ENCODE data around the gene TMEM222. TPM values are rescaled to one million over a fixed set of nuclear protein-coding genes. Genes with fewer than 3 reads are reported as not detected.

The TMEM222 gene
- total RNA-seq, 1 experiment from 2014 or later: 34.8 TPM

DNA sequence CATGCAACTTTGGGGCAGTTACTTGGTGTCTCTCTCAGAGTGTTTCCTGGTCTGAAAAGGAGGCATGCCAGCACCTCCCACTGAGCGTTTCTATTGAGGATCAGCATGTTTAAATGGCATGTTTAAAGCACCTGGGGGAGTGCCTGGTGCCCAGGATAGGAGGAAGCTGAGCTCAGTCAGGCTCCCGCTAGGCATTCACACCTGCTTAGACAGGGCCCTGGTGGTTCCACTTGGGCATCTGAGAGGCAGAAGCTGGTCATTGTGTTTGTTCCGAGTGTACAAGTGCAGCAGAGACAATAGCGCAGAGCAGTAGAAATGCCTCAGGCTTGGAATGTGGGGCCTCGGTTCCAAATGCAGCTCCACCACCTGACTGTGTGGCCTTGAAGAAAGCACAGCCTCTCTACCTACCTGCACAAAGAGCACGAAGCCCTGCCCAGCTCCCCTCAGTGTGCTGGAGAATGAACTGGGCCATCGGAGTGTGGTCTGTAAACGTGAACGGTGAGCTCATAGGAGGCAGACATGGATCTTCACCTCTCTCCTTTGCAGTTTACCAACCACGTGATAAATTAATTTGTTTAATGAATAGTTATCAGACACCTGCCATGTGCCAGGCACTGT, 20.3 kb upstream of the TMEM222 start:
- in situ Hi-C loops (cut with HindIII; ENCODE audit: low pct_unique_long_range_greater_than_20kb, low sequenced_read_pairs): no loop called here
- no peak for DNase-seq (ENCODE audit: low read depth)

DNA sequence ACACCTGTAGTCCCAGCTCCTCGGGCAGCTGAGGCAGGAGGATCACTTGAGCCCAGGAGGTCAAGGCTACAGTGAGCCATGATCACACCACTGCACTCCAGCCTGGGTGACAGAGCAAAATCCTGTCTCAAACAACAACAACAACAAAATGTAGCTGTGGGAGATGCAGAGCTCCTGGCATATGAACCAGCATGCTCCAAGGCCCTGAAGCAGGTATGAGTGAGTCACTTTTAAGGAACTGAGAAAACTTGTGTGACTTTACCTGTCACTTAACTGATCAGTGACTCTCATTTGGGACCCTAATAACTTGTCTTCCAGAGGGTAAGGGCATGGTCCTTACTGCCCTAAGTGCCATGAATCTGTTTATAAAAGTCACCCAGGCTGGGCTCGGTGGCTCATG, 19.4 kb upstream of the TMEM222 start:
- no peak for DNase-seq (ENCODE audit: low read depth)
- in situ Hi-C loops (cut with HindIII; ENCODE audit: low pct_unique_long_range_greater_than_20kb, low sequenced_read_pairs): no loop called here

DNA sequence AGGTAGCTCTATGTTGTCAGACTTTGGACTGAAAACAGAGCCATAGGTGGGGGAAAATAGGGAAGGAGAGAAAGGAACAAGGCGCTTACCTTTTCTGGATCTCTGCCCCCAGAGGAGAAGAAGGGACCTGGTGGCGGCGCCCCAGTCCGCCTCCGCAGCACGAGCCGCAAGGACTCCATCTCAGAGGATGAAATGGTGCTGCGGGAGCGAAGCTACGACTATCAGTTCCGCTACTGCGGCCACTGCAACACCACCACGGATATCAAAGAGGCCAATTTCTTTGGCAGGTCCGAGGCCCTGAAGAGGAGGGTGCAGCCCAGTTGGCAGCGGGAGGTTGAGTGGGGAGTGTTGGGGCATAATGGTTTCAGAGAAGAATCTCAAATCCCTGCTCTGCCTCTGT, 18.5 kb upstream of the TMEM222 start:
- in situ Hi-C loops (cut with HindIII; ENCODE audit: low pct_unique_long_range_greater_than_20kb, low sequenced_read_pairs): no loop called here

DNA sequence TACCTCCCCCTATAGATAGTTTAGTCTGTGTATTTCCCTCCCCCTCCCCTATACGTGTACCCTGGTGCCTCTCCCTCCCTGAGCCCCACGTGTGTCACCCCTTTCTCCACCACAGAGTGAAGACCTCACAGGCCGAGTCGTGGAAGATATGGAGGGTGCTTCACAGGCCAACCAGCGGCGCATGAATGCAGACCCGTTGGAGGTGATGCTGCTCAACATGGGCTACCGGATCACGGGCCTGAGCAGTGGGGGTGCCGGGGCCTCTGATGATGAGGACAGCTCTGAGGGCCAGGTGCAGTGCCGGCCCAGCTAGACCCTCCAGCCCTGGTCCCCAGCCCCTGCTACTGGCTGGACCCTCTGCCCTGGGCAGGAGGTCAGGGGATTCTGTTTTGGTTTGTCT, 15.9 kb upstream of the TMEM222 start:
- in situ Hi-C loops (cut with HindIII; ENCODE audit: low pct_unique_long_range_greater_than_20kb, low sequenced_read_pairs): no loop called here
- DNase-seq (ENCODE audit: low read depth): no peak

More for the DNA sequence above, 18.5 kb upstream of the TMEM222 start:
- no peak for DNase-seq (ENCODE audit: low read depth)

DNA sequence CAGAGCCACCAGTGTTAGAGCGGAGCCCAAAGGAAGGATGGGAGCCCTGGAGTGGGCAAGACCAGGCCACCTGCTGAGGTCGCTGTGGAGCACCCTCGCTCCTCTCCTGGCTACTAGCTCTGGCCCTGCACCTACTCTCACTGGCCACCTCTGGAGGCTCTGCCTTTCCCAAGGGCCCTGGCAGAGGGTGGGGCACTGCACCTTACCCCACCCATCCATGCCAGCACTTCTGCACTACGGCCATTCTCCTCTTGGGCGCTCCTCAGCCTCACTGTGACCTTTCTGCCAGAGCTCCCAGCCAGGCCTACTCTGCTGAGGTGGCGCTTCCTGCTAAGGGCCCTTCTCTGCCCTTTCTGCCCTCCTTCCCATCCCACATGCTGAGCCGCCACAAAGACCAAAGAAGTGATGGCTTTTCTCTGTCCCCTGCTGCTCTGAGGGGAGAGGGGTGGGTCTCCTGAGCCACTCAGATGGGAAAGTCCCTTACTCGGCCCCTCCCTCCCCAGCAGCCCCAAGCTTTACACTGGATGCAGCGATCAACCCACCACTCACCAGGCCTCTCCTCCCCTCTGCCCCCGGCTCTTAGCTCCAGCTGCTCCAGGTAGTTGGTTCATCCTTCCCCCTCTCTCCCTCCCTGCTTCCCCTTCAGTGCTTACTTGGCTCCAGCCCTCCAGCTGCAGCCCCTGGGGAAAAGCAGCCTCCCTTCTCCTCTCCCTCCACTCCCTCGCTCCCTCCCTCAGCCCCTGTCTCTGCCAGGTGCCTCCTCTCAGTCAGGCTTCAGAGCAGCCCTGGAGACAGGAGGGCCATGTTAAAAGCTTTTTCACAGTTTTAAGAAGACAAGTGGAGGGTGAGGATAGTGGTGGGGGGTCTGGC, 14.8 kb upstream of the TMEM222 start:
- in situ Hi-C loops (cut with HindIII; ENCODE audit: low pct_unique_long_range_greater_than_20kb, low sequenced_read_pairs): no loop called here
- DNase-seq (ENCODE audit: low read depth): no peak

DNA sequence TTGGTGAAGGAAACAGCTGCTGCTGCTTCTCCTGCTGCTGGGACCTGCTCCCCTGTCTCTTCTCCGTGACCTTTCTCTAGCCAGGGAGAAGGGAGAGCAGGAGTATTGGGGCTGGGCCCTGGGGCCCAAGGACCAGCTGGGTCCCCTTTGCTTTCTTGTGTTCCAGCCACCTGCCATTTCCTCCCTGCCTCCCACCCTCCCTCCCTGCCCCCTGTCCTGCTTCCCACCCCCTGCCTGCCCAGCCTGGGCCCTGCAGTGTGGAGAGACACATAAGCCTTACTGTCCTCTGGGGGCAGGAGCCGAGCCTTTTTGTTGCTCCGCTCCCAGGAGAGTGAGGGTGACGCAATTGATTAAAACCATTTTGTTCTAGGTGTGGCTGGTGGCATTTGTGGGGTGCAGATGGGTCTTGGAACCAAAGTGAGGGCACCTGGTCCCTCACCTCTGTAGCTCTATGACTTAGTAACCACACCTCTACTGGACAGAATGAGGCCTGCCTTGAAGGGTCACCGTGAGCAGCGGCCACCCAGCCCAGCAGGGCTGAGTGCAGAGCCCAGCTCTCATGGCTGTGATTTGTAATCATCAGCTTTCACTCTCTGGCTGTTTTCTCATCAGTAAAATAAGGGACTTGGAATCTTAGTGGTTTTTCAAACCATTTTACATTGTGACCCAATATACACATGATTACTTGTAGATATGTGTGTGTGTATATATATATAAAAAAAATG, 13.9 kb upstream of the TMEM222 start:
- in situ Hi-C loops (cut with HindIII; ENCODE audit: low pct_unique_long_range_greater_than_20kb, low sequenced_read_pairs): no loop called here
- no peak for DNase-seq (ENCODE audit: low read depth)

DNA sequence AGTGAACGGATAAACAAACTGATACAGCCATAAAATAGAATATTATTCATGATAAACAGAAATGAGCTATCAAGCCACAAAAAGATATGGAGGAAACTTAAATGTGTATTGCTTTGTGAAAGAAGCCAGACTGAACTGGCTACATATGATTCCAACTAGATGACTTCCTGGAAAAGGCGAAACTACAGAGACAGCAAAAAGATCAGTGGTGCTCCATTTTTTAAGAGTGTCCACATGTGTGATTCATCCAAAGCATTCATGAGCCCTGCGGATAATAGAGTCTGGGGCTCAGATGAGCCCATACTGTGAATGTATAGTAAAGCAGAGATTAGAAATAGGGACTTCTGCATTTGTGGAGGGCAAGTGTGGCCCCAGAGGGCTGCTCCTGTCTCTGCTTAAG, 7.8 kb upstream of the TMEM222 start:
- in situ Hi-C loops (cut with HindIII; ENCODE audit: low pct_unique_long_range_greater_than_20kb, low sequenced_read_pairs): no loop called here
- DNase-seq (ENCODE audit: low read depth): no peak

DNA sequence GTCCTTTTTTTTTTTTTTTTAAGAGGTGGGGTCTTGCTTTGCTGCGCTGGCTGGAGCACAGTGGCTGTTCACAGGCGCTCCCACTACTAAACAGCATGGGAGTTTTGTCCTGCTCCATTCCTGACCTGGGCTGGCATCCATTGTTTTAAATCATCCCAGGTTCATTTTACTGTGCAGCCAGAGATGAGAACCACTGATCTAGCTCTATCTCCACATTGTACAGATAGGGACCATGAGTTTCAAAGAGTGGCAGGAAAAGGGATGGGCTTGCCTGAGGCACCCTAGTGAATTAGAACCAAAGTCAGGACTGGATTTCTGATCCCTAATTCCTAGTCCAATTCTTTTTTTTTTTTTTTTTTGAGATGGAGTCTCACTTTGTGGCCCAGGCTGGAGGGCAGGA, 7.2 kb upstream of the TMEM222 start:
- no peak for DNase-seq (ENCODE audit: low read depth)
- in situ Hi-C loops (cut with HindIII; ENCODE audit: low pct_unique_long_range_greater_than_20kb, low sequenced_read_pairs): no loop called here

DNA sequence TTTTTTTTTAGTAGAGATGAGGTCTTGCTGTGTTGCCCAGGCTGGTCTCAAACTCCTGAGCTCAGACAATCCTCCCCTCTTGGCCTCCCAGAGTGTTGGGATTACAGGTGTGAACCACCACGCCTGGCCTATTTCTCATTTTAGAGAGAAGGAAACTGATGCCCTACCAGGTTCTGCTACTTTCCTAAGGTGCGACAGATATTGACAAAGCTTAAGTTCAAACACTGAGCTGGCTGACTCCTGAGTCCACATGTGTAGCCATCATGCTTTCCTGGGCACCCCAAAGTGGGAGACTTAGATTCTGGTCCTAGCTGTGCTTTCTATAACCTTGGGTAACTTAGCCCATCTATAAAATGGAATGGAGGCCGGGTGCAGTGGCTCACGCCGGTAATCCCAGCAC, 5.1 kb upstream of the TMEM222 start:
- DNase-seq (ENCODE audit: low read depth): no peak
- in situ Hi-C loops (cut with HindIII; ENCODE audit: low pct_unique_long_range_greater_than_20kb, low sequenced_read_pairs): no loop called here

DNA sequence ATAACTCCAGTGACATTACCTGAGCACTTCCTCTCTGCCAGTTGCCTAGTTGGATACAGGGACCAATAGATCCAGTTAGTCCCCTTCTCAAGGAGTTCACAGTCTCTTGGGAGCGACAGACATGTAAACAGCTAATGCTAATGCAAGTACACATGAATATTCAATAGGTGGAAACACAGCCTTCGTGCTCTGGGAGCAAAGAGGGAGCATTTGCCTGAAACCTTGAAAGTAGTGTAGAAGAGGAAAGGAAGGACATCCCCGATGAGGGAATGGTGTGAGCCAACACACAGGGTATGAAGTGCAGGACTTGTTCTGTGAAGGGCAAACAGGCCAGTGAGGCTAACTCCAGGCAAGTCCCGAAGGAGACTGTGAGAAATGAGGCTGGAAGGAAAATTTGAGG, 3.8 kb upstream of the TMEM222 start:
- in situ Hi-C loops (cut with HindIII; ENCODE audit: low pct_unique_long_range_greater_than_20kb, low sequenced_read_pairs): no loop called here
- DNase-seq (ENCODE audit: low read depth): no peak

DNA sequence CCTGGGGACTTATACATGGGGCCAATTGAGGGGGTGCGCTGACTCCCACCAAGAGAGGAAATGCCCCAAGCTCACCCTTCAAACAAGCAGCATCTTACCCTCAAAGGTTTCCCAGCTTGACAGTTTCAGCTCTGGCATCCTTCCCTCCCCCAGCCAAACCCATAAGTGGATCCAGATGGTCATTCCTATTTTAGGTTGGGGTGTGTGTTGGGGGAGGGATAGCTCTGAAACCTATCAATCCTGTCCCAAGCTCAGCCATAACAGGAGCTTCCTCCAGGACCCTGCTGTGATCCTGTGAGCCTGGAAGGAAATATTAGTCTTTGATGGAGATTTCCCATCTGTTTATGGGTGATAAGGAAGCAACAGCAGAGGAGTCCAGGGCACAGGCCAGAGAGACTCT, 3.4 kb upstream of the TMEM222 start:
- in situ Hi-C loops (cut with HindIII; ENCODE audit: low pct_unique_long_range_greater_than_20kb, low sequenced_read_pairs): no loop called here
- no peak for DNase-seq (ENCODE audit: low read depth)

DNA sequence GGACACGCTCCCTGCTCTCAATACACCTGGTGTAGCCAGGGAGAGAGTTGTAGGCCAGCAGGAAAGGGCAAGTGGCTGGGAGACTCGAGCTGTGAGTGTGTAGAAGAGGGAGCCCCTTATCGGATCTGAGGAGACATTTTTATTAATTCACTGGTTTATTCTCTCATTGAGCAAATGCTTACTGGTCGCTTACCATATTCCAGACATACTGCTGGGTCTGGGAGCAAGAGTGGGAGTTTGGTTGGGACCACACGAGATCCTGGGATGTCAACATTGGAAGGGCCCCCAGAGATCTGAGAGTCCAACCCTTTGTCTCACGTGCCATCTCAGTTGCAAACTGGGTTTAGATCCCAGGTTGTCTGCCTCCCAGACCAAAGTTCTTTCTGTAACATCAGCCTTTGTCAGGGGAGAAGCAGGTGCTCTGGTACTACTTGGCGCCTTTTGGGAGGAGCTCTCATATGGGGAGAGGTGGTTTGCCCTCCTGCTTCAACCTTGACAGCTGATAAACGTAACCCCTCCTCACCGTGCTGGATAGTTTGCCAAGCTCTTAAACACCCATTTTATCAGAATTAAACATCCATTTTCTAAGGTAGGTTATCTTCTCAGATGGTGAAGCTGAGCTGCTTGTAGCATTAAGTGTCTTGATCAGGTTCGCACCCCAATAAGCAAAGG, 742 bp downstream of the TMEM222 start:
- no peak for DNase-seq (ENCODE audit: low read depth)
- in situ Hi-C loops (cut with HindIII; ENCODE audit: low pct_unique_long_range_greater_than_20kb, low sequenced_read_pairs): no loop called here

DNA sequence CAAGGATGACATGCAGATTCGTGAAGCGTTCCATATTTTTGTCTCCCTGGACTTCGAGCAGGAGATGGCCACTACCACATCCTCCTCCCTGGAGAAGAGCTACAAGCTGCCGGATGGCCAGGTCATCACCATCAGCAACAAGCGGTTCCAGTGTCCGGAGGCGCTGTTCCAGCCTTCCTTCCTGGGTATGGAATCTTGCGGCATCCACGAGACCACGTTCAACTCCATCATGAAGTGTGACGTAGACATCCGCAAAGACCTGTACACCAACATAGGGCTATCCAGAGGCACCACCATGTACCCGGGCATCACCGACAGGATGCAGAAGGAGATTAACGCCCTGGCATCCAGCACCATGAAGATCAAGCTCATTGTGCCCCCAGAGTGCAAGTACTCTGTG, 3.3 kb downstream of the TMEM222 start:
- DNase-seq (ENCODE audit: low read depth): no peak
- in situ Hi-C loops (cut with HindIII; ENCODE audit: low pct_unique_long_range_greater_than_20kb, low sequenced_read_pairs): no loop called here

DNA sequence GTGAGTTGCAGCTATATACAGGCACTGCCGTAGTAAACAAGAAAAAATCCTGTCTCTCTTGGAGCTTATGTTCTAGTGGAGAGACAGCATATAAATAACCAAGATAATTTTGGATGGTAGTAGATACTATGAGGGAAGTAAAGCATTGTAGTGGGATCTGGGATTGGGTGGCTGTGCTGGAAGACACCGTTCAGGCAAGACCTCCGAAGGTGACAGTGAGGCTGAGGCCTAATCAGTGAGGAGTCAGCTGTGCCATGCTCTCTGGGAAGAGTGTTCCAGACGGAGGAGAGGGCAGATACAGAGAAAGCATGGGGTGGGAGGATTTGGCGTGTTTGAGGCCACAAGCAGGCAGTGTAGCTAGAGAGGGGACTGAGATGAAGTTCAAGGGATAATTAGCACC, 6.0 kb downstream of the TMEM222 start:
- in situ Hi-C loops (cut with HindIII; ENCODE audit: low pct_unique_long_range_greater_than_20kb, low sequenced_read_pairs): no loop called here

DNA sequence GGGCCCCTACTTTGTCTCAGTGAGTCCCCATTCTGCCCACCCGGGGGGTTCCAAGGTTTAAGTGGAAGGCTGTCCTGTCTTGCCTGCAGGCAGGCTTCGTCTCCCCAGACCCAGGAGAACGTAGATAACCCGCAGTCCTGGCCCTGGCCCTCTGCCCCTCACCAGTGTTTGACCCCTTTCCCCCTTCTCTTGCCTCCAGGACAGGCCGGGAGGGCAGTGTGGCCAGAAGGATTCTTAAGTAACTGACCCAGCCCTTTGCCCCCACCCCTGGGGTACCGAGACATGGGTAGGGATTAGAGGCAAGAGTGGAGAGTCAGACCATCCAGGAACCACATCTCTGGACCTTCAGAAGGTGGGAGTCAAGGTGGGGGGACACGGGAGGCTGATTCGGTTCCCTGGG, 8.8 kb downstream of the TMEM222 start:
- in situ Hi-C loops (cut with HindIII; ENCODE audit: low pct_unique_long_range_greater_than_20kb, low sequenced_read_pairs): no loop called here
- DNase-seq (ENCODE audit: low read depth): no peak

More for the DNA sequence above, 6.0 kb downstream of the TMEM222 start:
- DNase-seq (ENCODE audit: low read depth): no peak

DNA sequence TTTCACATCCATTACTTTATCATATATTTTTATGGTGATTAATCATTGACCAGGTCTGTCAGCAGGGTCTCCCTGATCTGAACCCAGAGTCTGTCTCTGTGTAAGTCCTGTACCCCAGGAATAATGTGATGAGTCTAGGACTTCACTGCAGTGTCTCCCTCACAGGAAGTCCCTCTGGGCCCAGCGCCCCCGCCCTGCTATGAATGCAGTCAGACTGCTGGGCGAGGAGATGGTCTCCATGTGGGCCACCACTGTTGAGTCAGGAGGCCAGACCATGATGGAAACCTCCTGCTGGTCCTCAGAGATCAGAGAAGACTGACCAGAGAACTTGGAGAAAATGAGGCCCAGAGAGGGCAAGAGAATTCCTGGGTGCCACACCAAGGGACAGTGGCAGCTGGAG, 9.5 kb downstream of the TMEM222 start:
- DNase-seq (ENCODE audit: low read depth): no peak
- in situ Hi-C loops (cut with HindIII; ENCODE audit: low pct_unique_long_range_greater_than_20kb, low sequenced_read_pairs): no loop called here

DNA sequence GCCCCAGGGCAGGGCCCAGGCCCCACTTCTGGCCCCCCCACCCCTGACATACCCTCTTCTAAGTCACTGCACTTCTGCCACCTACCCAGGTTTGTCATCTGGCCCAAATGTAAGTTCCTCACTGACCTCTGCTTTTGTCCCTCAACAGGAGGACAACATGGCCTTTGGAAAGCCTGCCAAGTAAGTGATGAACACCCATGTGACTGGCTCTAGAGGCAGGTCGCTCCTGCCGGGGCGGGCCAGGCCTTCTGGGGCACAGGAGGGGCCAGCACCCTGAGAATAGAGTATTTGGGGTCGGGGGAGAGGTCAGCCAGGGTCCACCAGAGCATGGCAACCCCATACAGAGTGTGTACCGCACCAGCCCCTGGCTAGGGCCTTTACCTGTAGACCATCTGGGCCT, 10.0 kb downstream of the TMEM222 start:
- in situ Hi-C loops (cut with HindIII; ENCODE audit: low pct_unique_long_range_greater_than_20kb, low sequenced_read_pairs): no loop called here
- no peak for DNase-seq (ENCODE audit: low read depth)

DNA sequence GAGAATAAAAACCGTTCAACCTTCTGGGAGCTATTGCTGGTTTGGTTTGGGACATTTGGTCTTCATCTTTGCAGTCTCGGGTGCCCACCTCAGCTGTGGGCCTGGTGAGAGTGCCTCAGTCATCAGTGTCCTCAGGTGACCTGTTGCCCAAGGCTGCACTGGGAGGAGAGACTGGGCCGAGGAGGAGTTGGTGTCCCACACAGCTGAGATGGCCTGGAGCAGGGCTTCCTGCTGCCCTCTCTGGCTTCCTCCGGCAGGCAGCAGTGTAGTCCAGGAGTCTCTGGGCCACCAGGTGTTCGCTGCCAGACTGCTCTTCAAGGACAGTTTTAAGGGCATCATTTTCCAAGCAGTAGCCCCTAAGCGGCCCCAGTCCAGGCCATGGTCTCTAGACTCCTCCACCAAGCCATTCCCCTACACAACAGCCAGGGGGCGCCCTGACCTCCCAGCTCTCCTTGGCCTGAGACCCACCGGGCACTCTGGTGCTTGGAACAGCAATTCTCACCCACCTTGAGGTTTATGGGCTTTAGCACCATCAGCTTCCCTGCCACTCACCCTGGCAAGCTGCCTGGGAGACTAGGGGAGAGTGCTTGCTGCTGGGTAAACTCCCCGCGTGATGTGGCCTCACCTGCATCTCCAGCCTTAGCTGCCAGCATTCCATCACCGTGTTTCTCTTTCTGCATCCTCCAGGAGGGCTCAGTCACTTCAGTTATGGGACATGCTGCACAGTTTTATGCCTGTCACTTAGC, 10.7 kb downstream of the TMEM222 start:
- no peak for DNase-seq (ENCODE audit: low read depth)
- in situ Hi-C loops (cut with HindIII; ENCODE audit: low pct_unique_long_range_greater_than_20kb, low sequenced_read_pairs): no loop called here
